HepG2 (cell line): ENCODE measurements around the gene KCNG4. TPM values are rescaled to one million over a fixed set of nuclear protein-coding genes. Genes with fewer than 3 reads are reported as not detected.
A peak's percentile ranks its signal among the peaks of the same experiment; 100 is the strongest.

Source experiments
- FLYWCH1 ChIP-seq: sonication (generic); formaldehyde crosslinking; IDR thresholded peaks from 2 replicates; pipeline ENCODE4 v1.8.1; 2023; ENCODE audit warnings: mild to moderate bottlenecking, missing genetic modification reagents
- HMG20A ChIP-seq: IDR thresholded peaks from 2 replicates; pipeline ENCODE4 v1.6.1; 2016; ENCODE audit warnings: borderline replicate concordance
- MAFK ChIP-seq, 2 experiments: IDR thresholded peaks in 1 of 2; conservative IDR thresholded peaks in 1 of 2; 2 replicates each; pipeline ENCODE4 v1.6.1; 2011; ENCODE audit warnings: improper control_type of control experiment in 2 of 2, low read length in 2 of 2
- NCOA1 ChIP-seq: sonication (generic); formaldehyde crosslinking; IDR thresholded peaks from 2 replicates; pipeline ENCODE4 v1.9.0; 2021; ENCODE audit warnings: missing genetic modification reagents
- PHF5A ChIP-seq: IDR thresholded peaks from one replicate; pipeline ENCODE4 v1.6.1; 2018; ENCODE audit warnings: low read depth, missing genetic modification reagents; ENCODE audit not compliant: unreplicated experiment
- RAD21 ChIP-seq: fragments of 450-650 bp; formaldehyde crosslinking; IDR thresholded peaks from 2 replicates; pipeline ENCODE4 v1.5.0; 2020; ENCODE audit warnings: mild to moderate bottlenecking
- SMYD3 ChIP-seq: sonication (generic); formaldehyde crosslinking; IDR thresholded peaks from 2 replicates; pipeline ENCODE4 v1.8.1; 2023; ENCODE audit warnings: mild to moderate bottlenecking, missing genetic modification reagents
- SP140L ChIP-seq: sonication (generic); formaldehyde crosslinking; IDR thresholded peaks from 2 replicates; pipeline ENCODE4 v1.4.0; 2020; ENCODE audit warnings: missing genetic modification reagents, borderline replicate concordance
- TEAD3 ChIP-seq: optimal IDR thresholded peaks from 2 replicates; pipeline ENCODE3; 2016; ENCODE audit warnings: borderline replicate concordance
- ZC3H13 ChIP-seq: sonication (generic); formaldehyde crosslinking; IDR thresholded peaks from 2 replicates; pipeline ENCODE4 v1.8.1; 2023; ENCODE audit warnings: mild to moderate bottlenecking, missing genetic modification reagents, moderate library complexity
- ZMYM2 ChIP-seq: sonication (generic); formaldehyde crosslinking; IDR thresholded peaks from 2 replicates; pipeline ENCODE4 v1.8.0; 2022; ENCODE audit warnings: mild to moderate bottlenecking, missing genetic modification reagents
- ZNF160 ChIP-seq: sonication (generic); formaldehyde crosslinking; IDR thresholded peaks from 2 replicates; pipeline ENCODE4 v1.8.0; 2022; ENCODE audit warnings: mild to moderate bottlenecking, inconsistent platforms, missing genetic modification reagents
- ZSCAN21 ChIP-seq: sonication (generic); formaldehyde crosslinking; IDR thresholded peaks from 2 replicates; pipeline ENCODE4 v1.8.0; 2022; ENCODE audit warnings: mild to moderate bottlenecking, missing genetic modification reagents, moderate library complexity, borderline replicate concordance
- polyA plus RNA-seq, 8 experiments: library from polyadenylated mRNA; depleted of rRNA in 3 of 8; stranded (reverse) in 7 of 8; unstranded in 1 of 8; fragments of >200 nt; fragmentation: Illumina TruSeq in 4 of 8; extraction: Trizol in 4 of 8; gene quantifications; 2 replicates each; pipeline versions ENCODE4 v1.2.1 to v1.2.3, GENCODE V29; 2011 to 2016; ENCODE audit warnings: low read depth in 4 of 8, missing spikeins in 1 of 8, mixed read lengths in 1 of 8; ENCODE audit not compliant: insufficient read depth in 1 of 8
- total RNA-seq, 5 experiments: library from RNA; depleted of rRNA; stranded (reverse); fragments of >200 nt; fragmentation: Illumina TruSeq; extraction: Trizol; gene quantifications; 2 replicates each; pipeline ENCODE4 v1.2.3, GENCODE V29; 2016; ENCODE audit warnings: low read depth in 1 of 5
- TF ChIP-seq, protein P1 (sequence below): sonication (generic); formaldehyde crosslinking; IDR thresholded peaks from 2 replicates; pipeline ENCODE4 v1.4.0; 2020; ENCODE audit warnings: missing genetic modification reagents
- TF ChIP-seq, protein P2 (sequence below): IDR thresholded peaks from 2 replicates; pipeline ENCODE4 v1.6.1; 2012; ENCODE audit warnings: inconsistent platforms
- TF ChIP-seq, protein P3 (sequence below): sonication (generic); formaldehyde crosslinking; IDR thresholded peaks from 2 replicates; pipeline ENCODE4 v1.5.1; 2020; ENCODE audit warnings: mild to moderate bottlenecking, missing genetic modification reagents
- TF ChIP-seq, protein P4 (sequence below): sonication (generic); formaldehyde crosslinking; IDR thresholded peaks from 2 replicates; pipeline ENCODE4 v1.4.0; 2020; ENCODE audit warnings: missing genetic modification reagents
- TF ChIP-seq, protein P5 (sequence below): sonication (generic); formaldehyde crosslinking; IDR thresholded peaks from 2 replicates; pipeline ENCODE4 v1.4.0; 2020; ENCODE audit warnings: missing genetic modification reagents
- TF ChIP-seq, protein P6 (sequence below): sonication (generic); formaldehyde crosslinking; IDR thresholded peaks from 2 replicates; pipeline ENCODE4 v1.5.0; 2020; ENCODE audit warnings: missing genetic modification reagents, mild to moderate bottlenecking, borderline replicate concordance

Gene KCNG4
- total and polyA plus RNA-seq, 2 of the 13 experiments (the other 11 are each of a cell fraction or from before 2014, with no cell fraction given) = not detected

DNA sequence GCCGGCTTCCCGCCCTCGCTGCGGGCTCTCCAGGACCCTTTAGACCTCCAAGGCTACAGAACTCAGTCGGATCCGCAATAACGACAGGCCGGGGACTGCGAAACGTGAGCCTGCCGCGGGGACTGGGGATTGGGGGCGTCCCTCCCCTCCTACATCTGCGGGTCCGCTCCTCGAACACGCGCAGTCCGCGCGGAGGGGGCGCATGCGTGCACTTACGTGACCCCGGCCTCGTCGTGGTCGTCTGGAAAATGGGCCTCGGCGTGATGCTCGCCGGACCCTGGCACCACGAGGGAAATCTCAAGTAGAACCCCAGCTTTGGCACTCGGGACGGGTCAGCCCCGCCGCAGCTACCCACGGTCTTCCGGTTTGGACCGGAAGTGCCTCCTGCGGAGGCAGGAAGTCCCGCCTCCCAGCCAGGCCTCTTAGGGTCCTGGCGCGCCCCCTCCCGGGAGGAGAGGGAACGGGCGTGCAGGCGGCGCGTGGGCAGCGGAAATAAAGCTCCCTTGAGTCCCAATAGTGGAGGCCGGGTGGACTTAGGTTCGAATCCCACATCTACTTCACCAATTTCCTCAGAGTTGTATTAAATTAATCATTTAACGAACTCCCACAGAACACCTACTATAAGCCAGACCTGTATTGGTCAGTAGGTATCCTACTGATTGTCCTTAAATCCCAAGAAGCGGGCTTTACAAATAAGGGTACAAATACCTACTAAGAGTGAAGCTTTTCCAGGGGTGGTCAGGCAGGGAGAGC, 53.0 kb downstream of the KCNG4 start, which contains the start of gene TAF1C (continued):
- TF ChIP-seq, protein P1, sequence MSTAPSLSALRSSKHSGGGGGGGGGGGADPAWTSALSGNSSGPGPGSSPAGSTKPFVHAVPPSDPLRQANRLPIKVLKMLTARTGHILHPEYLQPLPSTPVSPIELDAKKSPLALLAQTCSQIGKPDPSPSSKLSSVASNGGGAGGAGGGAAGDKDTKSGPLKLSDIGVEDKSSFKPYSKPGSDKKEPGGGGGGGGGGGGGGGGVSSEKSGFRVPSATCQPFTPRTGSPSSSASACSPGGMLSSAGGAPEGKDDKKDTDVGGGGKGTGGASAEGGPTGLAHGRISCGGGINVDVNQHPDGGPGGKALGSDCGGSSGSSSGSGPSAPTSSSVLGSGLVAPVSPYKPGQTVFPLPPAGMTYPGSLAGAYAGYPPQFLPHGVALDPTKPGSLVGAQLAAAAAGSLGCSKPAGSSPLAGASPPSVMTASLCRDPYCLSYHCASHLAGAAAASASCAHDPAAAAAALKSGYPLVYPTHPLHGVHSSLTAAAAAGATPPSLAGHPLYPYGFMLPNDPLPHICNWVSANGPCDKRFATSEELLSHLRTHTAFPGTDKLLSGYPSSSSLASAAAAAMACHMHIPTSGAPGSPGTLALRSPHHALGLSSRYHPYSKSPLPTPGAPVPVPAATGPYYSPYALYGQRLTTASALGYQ = peak; percentile 91
- TF ChIP-seq NCOA1 (CRISPR knock-in tag) (peak; percentile 89), PHF5A (CRISPR knock-in tag) (peak; percentile 88), FLYWCH1 (CRISPR knock-in tag) (no peak), ZC3H13 (CRISPR knock-in tag) (peak; percentile 60; the same call in 1 of the 2 replicates), ZSCAN21 (CRISPR knock-in tag) (no peak), MAFK (conservative IDR thresholded peaks at IDR 0.05 in 1 of 2, IDR thresholded peaks at IDR 0.05 in 1 of 2; ENCODE audit: low read length in 2 of 2) (no peak), ZMYM2 (CRISPR knock-in tag) (peak; percentile 96), SMYD3 (CRISPR knock-in tag) (peak; percentile 67), RAD21 (peak; percentile 92), TEAD3 (CRISPR knock-in tag) (peak; percentile 52), SP140L (CRISPR knock-in tag) (peak; percentile 58; the same call in 1 of the 2 replicates), HMG20A (CRISPR knock-in tag) (peak; percentile 10; the same call in 1 of the 2 replicates), ZNF160 (CRISPR knock-in tag) (peak; percentile 83; the same call in 1 of the 2 replicates)
- TF ChIP-seq, protein P2, sequence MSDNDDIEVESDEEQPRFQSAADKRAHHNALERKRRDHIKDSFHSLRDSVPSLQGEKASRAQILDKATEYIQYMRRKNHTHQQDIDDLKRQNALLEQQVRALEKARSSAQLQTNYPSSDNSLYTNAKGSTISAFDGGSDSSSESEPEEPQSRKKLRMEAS = peak; percentile 88
- TF ChIP-seq, protein P3, sequence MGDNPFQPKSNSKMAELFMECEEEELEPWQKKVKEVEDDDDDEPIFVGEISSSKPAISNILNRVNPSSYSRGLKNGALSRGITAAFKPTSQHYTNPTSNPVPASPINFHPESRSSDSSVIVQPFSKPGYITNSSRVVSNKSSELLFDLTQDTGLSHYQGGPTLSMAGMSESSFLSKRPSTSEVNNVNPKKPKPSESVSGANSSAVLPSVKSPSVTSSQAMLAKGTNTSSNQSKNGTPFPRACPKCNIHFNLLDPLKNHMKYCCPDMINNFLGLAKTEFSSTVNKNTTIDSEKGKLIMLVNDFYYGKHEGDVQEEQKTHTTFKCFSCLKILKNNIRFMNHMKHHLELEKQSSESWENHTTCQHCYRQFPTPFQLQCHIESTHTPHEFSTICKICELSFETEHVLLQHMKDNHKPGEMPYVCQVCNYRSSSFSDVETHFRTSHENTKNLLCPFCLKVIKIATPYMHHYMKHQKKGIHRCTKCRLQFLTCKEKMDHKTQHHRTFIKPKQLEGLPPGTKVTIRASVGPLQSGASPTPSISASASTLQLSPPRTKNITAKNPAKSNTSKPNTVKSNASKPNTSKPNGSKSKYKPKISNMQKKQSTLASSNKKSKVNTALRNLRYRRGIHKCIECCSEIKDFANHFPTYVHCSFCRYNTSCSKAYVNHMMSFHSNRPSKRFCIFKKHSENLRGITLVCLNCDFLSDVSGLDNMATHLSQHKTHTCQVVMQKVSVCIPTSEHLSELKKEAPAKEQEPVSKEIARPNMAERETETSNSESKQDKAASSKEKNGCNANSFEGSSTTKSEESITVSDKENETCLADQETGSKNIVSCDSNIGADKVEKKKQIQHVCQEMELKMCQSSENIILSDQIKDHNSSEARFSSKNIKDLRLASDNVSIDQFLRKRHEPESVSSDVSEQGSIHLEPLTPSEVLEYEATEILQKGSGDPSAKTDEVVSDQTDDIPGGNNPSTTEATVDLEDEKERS = peak; percentile 56; the same call in 1 of the 2 replicates
- TF ChIP-seq, protein P4, sequence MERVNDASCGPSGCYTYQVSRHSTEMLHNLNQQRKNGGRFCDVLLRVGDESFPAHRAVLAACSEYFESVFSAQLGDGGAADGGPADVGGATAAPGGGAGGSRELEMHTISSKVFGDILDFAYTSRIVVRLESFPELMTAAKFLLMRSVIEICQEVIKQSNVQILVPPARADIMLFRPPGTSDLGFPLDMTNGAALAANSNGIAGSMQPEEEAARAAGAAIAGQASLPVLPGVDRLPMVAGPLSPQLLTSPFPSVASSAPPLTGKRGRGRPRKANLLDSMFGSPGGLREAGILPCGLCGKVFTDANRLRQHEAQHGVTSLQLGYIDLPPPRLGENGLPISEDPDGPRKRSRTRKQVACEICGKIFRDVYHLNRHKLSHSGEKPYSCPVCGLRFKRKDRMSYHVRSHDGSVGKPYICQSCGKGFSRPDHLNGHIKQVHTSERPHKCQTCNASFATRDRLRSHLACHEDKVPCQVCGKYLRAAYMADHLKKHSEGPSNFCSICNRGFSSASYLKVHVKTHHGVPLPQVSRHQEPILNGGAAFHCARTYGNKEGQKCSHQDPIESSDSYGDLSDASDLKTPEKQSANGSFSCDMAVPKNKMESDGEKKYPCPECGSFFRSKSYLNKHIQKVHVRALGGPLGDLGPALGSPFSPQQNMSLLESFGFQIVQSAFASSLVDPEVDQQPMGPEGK = peak; percentile 71
- TF ChIP-seq, protein P5, sequence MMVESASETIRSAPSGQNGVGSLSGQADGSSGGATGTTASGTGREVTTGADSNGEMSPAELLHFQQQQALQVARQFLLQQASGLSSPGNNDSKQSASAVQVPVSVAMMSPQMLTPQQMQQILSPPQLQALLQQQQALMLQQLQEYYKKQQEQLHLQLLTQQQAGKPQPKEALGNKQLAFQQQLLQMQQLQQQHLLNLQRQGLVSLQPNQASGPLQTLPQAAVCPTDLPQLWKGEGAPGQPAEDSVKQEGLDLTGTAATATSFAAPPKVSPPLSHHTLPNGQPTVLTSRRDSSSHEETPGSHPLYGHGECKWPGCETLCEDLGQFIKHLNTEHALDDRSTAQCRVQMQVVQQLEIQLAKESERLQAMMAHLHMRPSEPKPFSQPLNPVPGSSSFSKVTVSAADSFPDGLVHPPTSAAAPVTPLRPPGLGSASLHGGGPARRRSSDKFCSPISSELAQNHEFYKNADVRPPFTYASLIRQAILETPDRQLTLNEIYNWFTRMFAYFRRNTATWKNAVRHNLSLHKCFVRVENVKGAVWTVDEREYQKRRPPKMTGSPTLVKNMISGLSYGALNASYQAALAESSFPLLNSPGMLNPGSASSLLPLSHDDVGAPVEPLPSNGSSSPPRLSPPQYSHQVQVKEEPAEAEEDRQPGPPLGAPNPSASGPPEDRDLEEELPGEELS (CRISPR knock-in tag) = peak; percentile 34; the same call in 1 of the 2 replicates
- TF ChIP-seq, protein P6, sequence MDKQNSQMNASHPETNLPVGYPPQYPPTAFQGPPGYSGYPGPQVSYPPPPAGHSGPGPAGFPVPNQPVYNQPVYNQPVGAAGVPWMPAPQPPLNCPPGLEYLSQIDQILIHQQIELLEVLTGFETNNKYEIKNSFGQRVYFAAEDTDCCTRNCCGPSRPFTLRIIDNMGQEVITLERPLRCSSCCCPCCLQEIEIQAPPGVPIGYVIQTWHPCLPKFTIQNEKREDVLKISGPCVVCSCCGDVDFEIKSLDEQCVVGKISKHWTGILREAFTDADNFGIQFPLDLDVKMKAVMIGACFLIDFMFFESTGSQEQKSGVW = no peak
